NB4 (cell line): ENCODE data around the gene NUTM2F.

Source experiments
- CTCF ChIP-seq: IDR thresholded peaks from one replicate; pipeline ENCODE4 v1.5.1; 2012; ENCODE audit warnings: low read depth, low read length
- MAX ChIP-seq: IDR thresholded peaks from 2 replicates; pipeline ENCODE4 v1.6.1; 2011; ENCODE audit warnings: low read depth, low read length
- MYC ChIP-seq: IDR thresholded peaks from 2 replicates; pipeline ENCODE4 v1.6.1; 2011; ENCODE audit warnings: low read depth, low read length
- POLR2A ChIP-seq: IDR thresholded peaks from 2 replicates; pipeline ENCODE4 v1.6.1; 2011; ENCODE audit warnings: mild to moderate bottlenecking; ENCODE audit not compliant: insufficient read length; ENCODE audit errors: extremely low read depth

- TF ChIP-seq CTCF, result no peak
- no peak for TF ChIP-seq POLR2A
- TF ChIP-seq MYC, result no peak
- TF ChIP-seq MAX, result no peak
Observed at GRCh38 chr9:94289691-94290090, 38.8 kb downstream of the NUTM2F start.
